GM21390 (cell line): ENCODE data around the gene SYNJ2.

Source experiments
- ATAC-seq: cut with Tn5 transposase; IDR thresholded peaks from one replicate; pipeline ENCODE4 v1.9.1; 2021; ENCODE audit not compliant: unreplicated experiment

SYNJ2 gene

DNA sequence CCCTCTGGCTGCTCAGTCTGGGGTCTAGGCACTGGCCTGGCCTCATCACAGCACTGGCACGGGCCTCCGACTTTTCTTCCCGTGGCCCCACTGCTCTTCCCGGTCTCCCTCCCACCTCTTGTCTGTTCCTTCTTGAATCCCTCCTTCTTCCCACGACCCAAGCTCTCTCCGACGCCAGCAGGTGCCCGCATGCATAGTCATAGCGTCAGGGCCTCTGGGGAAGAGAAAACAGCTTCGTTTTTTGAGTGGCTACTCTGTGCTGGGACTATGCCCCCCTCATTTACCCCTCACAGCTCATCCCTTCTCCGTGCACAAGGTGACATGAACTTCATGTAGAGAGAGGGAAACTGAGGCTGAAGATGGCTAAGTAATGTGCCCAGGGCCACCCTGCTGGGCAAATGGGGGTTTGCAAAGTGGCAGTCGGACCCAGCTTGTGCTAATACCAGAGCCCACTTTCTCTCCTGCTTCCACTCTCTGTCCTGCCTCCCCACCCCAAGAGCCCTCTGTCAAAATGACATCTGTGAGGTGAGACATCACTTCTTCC, 59.2 kb downstream of the SYNJ2 start:
- ATAC-seq = no peak

GRCh38 chr6:158041370-158041769, 59.7 kb downstream of the SYNJ2 start:
- ATAC-seq = no peak

DNA sequence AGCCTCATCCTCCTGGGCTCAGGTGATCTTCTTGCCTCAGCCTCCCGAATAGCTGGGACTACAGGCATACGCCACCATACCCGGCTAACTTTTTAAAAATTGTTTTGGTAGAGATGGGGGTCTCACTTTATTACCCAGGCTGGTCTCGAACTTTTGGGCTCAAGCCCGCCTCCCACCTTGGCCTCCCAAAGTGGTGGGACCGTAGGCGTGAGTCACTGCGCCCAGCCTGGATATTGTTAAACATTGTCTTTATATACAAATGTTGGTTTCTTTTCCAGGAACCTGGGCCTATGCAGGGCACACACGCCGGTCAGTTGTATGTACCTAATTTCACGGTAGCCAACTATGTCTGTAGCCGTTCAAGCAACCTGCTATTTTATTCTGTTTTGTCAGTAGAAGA, 60.1 kb downstream of the SYNJ2 start:
- ATAC-seq = no peak

GRCh38 chr6:158042245-158042798, 60.7 kb downstream of the SYNJ2 start:
- ATAC-seq = no peak

DNA sequence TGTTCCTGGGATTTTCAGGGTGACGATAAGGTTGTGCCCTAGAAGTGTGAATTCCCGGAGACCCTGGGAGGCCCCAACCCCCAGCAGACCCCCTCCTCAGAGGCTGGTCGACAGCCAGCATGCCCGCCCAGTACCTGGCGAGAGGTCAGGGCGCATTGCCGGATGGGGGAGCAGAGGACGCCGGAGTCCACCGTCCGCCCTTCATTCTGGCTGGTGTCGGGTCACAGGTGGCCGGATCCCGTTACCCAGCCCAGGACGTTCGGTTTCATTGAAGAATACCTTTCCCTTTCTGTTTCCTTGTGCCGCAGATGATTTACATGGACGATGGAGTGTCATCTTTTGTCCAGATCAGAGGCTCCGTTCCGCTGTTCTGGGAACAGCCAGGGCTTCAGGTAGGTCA, 61.3 kb downstream of the SYNJ2 start:
- no peak for ATAC-seq

DNA sequence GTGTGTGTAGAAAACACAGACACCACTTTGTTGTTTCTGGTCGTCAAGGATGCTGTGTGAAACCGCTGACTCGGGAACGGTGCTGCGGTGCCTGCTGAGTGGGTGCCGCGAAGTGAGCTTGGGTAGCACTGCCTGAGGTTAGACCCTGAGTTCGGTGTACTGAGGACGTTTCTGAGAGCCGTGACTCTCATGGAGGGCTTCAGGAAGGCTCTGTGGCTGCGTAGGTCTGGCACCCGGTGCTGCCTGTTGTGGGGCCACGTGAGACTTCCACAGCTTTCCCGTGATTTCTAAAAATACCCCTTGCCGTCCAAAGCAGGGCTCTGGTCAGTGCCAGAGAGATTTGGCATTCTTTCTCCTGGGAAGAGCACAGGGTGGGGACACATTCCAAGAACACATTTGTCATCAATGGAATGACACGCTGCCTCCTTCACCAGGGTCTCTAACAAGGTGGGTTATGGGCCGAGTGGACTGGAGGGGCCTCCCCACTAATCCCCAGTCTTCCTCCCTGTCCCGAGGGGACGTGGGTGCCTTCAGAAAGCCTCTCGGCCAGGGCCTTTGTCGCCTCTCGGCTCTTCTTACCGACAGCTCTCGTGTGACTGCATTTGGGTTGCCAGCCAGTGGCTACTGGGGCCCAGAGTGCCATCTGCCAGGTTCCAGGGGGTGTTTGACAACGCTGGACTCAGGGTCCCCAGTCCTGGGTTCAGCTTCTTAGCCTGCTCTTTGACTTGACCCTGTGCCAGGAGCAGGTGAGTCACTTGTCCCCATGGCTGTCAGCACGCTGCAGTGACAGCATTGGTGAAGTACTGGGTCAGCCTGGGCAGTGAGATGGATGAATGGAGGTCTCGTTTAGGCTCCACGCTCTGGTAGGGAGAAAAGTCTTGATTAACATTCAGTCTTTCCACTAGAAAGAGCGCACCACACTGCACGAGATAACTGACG, 62.2 kb downstream of the SYNJ2 start:
- ATAC-seq = no peak

DNA sequence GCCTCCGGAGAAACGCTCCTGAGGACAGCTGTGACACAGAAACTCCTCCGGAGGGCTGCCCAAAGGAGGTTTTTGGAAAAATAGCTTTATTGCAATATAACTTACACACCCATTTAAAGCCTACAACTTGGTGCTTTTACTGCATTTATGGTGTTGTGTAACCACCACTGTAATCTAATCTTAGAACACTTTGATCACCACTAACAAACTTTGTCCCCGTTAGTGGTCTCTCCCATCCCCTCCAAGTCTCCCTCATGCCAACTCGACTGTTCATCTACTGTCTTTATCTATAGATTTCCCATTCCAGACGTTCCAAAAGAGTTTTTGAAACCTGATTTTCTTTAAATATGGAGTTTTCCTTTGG, 62.8 kb downstream of the SYNJ2 start:
- no peak for ATAC-seq

- ATAC-seq = no peak
These were observed 64.8 kb downstream of the SYNJ2 start for GRCh38 chr6:158046201-158047126.

- no peak for ATAC-seq
These were observed 65.5 kb downstream of the SYNJ2 start for GRCh38 chr6:158047127-158047518.

DNA sequence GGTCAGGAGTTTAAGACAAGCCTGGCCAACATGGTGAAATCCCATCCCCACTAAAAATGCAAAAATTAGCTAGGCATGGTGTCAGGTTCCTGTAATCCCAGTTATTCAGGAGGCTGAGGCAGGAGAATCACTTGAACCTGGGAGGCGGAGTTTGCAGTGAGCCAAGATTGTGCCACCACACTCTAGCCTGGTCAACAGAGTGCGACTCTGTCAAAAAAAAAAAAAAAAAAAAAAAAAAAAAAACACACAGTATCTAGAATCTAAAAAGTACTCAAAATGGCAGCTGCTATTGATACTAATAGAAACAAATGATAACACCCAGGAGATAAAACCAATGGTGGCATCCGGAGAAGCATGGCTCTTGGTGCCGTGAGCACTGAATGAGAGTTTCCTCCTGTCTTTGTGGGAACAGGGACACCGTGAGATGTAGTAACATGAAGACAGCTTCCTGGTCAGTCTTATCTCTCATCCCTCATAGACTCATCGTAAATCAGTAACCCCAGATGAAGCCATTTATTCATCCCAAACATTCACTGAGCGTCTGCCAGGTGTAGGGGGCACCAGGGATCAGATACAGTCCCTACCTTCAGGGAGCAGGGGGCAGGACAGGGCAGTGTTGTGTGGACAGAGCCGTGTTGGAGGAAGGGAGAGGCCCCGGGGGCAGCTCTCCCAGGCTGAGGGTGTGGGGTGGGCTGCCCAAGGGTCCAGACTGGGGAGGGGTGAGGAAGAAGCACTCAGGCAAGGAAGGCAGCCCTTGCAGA, 66.1 kb downstream of the SYNJ2 start:
- ATAC-seq = no peak

DNA sequence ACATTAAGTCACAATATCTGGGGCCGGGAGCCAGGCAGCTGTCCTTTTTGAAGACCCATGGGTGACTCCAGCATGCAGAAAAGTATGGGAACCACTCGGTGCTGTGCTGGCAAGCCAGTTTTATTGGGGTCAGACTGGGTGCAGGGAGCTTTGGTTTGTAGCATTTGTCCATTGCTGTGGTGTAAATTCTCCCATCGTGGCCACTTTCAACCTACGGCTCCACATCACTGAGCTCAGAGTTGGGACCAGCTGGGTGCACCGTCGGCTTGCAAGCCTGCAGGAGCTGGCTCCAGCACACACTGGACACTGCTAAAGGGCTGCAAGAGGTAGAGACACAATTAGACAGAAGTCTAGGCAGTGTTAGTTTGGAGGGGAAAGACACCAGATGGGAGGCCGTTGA, 66.9 kb downstream of the SYNJ2 start:
- no peak for ATAC-seq

DNA sequence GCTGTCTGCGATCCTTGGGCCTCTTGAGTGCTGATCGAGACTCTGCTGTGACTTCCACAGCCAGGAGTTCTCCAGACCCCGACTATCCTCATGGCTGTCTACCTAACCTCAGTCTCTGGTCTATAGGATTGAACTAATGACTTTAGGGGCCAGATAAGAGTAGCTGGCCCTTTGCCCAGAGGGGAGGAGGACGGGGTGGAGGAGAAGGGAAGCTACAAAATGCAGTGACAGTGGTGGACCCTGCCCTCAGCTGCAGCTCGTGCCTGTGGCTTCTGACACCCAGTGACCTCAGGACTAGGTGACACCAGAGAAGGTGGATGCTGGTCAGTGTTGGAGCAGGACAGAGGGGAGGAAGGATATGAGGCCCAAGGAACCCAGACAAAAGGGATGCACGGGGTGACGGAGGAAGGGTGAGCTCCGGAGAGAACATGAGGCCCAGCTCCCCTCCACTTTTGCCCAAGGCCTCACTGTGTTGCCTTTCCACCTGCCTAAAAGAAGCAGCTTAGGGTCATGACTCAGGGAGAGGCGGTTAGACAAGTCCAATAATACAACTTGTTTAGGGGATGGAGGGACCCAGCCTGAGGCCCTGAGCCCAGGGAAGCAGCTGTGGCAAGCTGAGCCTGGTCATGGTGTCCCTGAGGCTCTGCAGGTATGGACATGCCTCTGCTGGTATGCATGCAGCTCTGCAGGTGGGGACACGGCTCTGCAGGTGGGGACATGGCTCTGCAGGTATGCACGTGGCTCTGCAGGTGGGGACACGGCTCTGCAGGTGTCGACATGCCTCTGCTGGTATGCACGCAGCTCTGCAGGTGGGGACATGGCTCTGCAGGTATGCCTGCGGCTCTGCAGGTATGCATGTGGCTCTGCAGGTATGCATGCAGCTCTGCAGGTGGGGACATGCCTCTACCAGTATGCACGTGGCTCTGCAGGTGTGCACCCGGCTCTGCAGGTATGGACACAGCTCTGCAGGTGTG, 67.7 kb downstream of the SYNJ2 start:
- no peak for ATAC-seq

GRCh38 chr6:158050107-158050735, 68.6 kb downstream of the SYNJ2 start:
- ATAC-seq = no peak

DNA sequence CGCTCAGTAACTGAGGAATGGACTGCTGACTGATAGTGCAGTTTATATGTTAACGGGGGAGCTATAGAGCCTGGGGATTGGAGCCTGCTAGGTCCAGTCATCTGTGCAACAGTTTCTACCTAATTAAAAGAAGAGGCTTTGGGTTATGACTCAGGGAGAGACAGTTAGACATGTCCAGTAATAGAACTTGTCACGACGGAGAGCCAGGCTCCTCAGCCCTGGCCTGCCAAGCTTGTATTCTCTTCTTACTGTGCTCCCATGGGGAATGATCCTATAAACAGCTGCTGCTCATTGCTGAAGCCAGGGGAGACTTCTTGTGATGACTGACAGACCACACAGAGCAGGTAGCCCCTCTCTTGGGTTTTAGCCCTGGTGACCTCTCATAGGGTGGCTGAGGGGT, 69.3 kb downstream of the SYNJ2 start:
- ATAC-seq = no peak

- no peak for ATAC-seq
These were observed 70.3 kb downstream of the SYNJ2 start for GRCh38 chr6:158051968-158052367.

- no peak for ATAC-seq
These were observed 72.0 kb downstream of the SYNJ2 start for GRCh38 chr6:158053377-158054313.

GRCh38 chr6:158056355-158056754, 74.7 kb downstream of the SYNJ2 start:
- ATAC-seq = no peak

GRCh38 chr6:158056804-158057203, 75.1 kb downstream of the SYNJ2 start:
- no peak for ATAC-seq
